ENCODE measurements around the gene SLC4A1. TPM values are rescaled to one million over a fixed set of nuclear protein-coding genes. Genes with fewer than 3 reads are reported as not detected.

SLC4A1 gene
- total and polyA plus RNA-seq, 2 experiments from 2014 or later: not detected

- H3K79me2 ChIP-seq (replicated peaks; ENCODE audit: insufficient read depth): no peaks in the 10 kb centered on the region
- H2AFZ ChIP-seq: peak overlapping the region; percentile 95
- DNase-seq (ENCODE audit: low spot score) (no peak), ATAC-seq (no peak)
- no peak for TF ChIP-seq ZNF331 (CRISPR knock-in tag; IDR thresholded peaks at IDR 0.05; ENCODE audit: low read depth)
- no peak for TF ChIP-seq STAT1 (IDR thresholded peaks at IDR 0.05; ENCODE audit: unreplicated experiment)
- no peak for TF ChIP-seq EZH2phosphoT487 (IDR thresholded peaks at IDR 0.05; ENCODE audit: unreplicated experiment)
- no peak for TF ChIP-seq ZNF114 (CRISPR knock-in tag; IDR thresholded peaks at IDR 0.05)
- no peak for TF ChIP-seq ETS1 (IDR thresholded peaks at IDR 0.05)
- no peak for TF ChIP-seq ZNF462 (CRISPR knock-in tag; IDR thresholded peaks at IDR 0.05)
- TF ChIP-seq REST (IDR thresholded peaks at IDR 0.05; ENCODE audit: unreplicated experiment): no peak
- no peaks in the 10 kb centered on the region; the same call in 2 of the 3 replicates for H3K36me3 Mint-ChIP-seq (ENCODE audit: low read depth)
- H3K4me3 Mint-ChIP-seq: no peak overlapping the region; the same call in 2 of the 3 replicates
- H3K36me3 ChIP-seq (ENCODE audit: insufficient read depth): no peaks in the 10 kb centered on the region
- peaks cover 16% of the 10 kb centered on the region for H3K27me3 Mint-ChIP-seq (ENCODE audit: insufficient read depth, low read depth, poor library complexity)
- no peak overlapping the region for H3K4me3 ChIP-seq
- peaks cover 14% of the 10 kb centered on the region for H3K4me1 ChIP-seq (ENCODE audit: insufficient read depth)
- H3K27ac ChIP-seq (ENCODE audit: low read depth): no peak overlapping the region
- H3K27ac Mint-ChIP-seq: 0 out of 2 replicates have a peak overlapping the region, but pooled peaks have one; percentile 2
- H3K9me3 Mint-ChIP-seq: no peaks in the 10 kb centered on the region
- no peaks in the 10 kb centered on the region for H4K20me1 ChIP-seq (replicated peaks; ENCODE audit: insufficient read depth)
- no peaks in the 10 kb centered on the region for H3K27me3 ChIP-seq (ENCODE audit: insufficient read depth)
- no peaks in the 10 kb centered on the region for H3K9me2 ChIP-seq (ENCODE audit: insufficient read depth)
- peaks cover 14% of the 10 kb centered on the region for H3K4me1 Mint-ChIP-seq
- H3F3A ChIP-seq (replicated peaks; ENCODE audit: low read depth): no peaks in the 10 kb centered on the region
- 0 out of 2 replicates have a peak overlapping the region, but pooled peaks have one; percentile 64 for H3K4me2 ChIP-seq
Measured at GRCh38 chr17:44279346-44279665, 11.4 kb upstream of the SLC4A1 start.

All from GM23338 (cell line).